ENCODE results near the gene UBE2E1.

UBE2E1 gene

DNA sequence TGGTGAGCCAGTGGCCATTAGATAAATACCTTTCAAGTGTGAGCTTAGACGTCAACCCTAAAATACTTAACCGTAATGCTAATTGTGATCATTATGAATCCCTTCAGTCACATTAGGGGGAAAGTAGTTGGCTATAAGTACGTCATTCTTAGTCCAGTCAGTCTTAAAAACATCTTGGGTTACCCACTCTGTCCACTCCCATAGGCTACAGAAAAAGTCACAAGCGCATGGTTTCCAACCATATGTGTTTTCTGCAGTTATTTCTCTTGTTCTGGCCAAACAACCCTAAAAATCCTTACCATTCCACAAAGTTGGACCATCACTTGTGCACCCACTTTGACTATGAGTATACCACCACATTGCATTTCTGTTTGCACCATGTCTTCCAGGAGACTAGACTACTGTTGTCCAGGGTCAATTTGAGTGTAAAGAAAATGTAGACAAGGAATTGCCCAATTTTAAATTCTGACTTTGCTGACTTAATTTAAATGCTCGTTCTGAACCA, 114.4 kb downstream of the UBE2E1 start:
- no peak for DNase-seq

DNA sequence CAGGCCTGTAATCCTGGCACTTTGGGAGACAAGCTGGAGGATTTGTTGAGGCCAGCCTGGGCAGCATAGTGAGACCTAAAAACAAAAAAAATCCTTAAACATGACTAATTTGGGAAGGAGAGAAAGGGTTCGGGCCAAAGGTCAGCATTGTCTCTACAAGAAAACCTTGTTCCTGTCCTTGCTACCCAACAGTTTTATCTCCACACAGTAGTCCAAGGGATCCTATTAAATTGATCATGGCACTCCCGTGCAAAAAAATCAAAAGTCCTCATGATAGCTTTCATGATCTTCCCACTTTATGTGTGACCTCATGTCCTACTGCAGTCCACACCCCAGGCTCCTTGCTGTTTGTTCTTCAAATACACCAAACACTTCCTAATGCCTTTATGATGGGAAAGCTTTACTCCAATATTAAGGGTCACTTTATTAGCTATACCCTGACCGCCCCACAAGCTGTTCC, 115.3 kb downstream of the UBE2E1 start:
- no peak for DNase-seq

DNA sequence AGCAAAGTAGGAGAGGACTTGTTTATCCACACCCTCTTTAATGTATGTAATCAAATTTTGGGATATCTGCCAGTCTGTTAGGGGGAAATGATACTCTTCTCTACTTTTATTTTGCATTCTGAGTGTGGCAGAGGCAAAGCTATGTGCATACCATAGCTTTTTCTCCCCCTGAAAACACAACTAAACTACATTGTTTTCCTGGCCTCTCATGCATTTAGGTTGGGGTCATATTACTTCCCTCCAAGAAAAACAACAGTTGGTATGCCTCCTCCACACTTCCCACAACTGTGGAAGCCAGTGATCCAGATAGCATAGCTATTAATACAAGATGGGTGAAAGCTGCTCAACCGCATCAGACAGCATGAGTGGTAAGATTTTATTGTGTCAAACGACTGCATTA, 118.0 kb downstream of the UBE2E1 start:
- DNase-seq = no peak

DNA sequence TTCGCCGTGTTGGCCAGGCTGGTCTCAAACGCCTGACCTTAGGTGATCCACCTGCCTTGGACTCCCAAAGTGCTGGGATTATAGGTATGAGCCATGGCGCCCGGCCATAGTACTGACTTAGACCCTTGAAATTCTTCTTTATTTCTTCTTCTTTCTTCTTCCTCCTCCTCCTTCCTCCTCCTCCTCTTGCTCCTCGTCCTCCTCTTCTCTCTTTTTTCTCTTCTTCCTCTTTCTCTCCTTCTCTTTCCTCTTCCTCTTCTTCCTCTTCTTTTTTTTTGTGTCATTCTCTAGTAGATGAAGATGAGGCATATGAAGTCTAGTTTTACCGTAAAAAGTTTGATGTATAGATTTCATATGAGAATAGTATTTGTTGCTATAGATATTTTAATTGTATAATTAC, 120.5 kb downstream of the UBE2E1 start:
- no peak for DNase-seq

DNA sequence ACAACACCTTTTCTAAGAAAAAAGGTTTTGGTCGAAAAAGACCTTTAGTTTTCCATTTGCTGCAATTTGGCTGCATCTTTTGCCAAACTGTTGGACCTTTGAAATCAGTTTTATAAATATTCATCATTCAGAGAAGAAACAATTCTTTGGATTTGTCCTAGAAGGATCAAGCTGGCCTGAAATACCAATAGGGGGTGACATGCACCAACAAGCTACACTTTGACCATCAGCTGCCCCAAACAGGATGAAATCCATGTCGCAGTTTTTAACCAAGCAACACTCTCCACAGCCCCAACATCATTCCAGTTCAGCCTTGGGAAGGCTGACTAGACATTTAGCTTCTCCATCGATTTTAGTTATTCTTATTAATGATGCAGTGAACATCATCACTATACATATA, 121.0 kb downstream of the UBE2E1 start:
- DNase-seq = no peak

DNA sequence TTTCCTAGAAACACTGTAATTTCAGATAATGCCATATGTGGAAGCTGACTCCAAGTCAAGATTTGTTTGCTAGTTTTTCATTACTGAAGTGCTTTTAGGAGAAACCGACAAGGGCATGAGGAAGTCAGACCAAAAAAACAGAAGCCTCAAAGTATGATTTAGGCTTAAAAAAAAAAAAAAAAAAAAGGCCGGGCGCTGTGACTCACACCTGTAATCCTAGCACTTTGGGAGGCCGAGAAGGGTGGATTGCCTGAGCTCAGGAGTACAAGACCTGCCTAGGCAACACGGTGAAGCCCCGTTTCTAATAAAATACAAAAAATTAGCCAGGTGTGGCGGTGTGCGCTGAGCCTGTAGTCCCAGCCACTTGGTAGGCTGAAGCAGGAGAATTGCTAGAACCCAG, 122.8 kb downstream of the UBE2E1 start:
- no peak for DNase-seq

DNA sequence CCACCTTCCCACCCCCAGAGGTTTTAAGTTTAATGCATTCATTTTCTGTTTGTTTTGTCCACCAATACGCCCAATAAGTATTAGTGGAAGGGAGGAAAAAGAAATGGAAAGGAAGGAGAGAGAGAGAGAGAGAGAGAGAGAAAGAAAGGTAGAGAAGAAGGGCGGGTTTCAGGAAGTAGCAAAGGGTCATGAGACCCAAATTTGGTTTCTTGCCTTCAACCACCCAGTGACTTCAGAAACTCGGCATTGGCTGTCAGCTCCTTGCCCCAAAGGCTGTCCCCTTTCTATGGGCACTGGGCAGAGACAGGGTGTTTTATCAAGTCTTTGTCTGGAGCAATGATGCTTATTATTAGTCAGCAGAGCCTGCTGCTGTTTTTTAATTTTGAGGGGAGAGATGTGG, 125.8 kb downstream of the UBE2E1 start:
- no peak for DNase-seq

DNA sequence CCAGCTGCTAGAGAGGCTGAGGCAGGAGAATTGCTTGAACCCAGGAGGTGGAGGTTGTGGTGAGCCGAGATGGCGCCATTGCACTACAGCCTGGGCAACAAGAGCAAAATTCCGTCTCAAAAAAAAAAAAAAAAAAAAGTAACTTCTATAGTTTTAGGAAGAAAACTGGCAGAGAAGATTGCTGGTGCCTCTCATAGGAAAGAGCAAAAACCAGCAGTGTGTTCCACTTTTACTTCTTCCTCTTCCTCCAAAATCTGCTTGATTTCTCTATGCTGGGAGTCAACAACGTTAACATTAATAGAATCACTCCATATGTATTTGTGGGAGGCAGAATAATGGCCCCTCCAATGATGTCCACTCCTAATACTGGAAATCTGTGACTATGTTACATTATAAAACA, 126.8 kb downstream of the UBE2E1 start:
- DNase-seq = no peak

DNA sequence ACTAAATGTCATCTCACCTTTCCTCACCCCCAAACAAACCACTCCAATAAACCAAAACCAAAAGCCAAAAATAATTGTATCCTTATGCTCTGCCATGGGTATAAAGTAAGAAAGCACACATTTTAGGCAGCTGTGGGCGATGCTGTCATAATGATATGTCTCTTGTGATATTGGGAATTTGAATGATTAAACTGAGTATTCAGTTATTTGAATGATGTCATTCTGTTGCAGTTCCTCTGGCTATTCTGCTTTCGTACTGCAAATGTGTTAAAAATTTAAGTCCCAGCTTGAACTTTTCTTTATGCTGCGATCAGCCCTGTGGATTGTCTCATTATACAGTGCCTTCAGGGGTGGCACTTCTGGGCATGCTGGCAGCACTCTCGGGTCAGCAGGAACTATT, 128.5 kb downstream of the UBE2E1 start:
- DNase-seq = no peak

DNA sequence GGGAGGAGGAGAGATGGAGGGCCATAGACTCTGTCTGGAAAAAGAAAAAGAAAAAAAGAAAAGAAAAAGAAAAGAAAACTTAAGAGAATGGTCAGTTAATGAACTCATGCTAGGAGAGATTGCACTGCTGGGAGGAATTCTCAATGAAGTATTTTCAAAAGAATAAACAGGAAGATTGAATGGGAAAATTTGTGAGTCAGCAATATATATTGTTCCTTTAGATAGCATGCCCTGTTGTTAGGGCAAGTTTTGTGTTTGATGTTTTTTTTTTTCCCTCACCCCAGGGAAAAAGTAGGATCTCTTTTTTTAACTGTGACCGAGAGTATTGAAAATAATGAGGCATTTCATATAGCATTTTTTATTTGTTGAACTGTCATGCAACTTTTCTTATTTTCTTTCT, 131.5 kb downstream of the UBE2E1 start:
- no peak for DNase-seq

DNA sequence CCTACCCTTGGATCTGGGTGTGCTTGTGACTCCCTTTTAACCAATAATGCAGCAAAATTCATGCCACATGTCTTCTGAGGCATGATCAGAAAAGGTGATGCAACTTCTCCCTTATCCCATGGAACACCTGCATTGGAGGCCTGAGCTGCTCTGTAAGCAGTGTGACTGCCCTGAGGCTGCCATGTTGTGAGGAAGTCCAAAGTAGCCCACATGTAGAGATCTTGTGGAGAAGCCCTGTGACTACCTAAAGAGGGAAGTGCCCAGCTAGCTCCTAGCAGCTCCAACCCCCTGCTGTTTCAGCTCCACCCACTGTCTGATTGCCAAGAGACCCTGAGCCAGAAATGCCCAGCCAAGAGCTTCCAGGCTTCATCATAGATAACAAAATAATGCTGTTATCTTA, 132.9 kb downstream of the UBE2E1 start:
- no peak for DNase-seq

DNA sequence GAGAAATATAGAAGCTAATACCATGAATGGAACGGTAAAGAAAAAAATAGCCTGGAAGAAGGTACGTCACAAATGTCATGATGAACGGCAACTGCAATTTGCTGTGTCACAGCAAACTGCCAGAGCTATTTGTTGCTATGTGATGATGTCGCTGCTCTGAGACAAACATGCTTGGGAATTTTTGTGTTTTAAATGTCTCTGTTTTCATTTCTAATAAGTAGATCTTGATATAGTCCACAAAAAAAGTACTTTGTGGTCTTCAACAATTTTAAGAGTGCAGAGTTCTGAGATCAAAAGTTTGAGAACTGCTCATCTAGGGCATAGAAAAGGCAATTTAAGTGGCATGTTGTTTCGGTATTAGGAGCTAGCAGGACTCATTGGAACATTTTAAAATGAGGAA, 135.0 kb downstream of the UBE2E1 start:
- DNase-seq = no peak

Data from T1000 (cell line).